Measurements from ENCODE around the gene WDHD1.
A peak's percentile ranks its signal among the peaks of the same experiment; 100 is the strongest.
"Not testable (repeated sequence)": the region's sequence is repeated elsewhere in the genome, so short reads cannot be mapped to it uniquely, and the experiment has no call there.

Gene WDHD1

DNA sequence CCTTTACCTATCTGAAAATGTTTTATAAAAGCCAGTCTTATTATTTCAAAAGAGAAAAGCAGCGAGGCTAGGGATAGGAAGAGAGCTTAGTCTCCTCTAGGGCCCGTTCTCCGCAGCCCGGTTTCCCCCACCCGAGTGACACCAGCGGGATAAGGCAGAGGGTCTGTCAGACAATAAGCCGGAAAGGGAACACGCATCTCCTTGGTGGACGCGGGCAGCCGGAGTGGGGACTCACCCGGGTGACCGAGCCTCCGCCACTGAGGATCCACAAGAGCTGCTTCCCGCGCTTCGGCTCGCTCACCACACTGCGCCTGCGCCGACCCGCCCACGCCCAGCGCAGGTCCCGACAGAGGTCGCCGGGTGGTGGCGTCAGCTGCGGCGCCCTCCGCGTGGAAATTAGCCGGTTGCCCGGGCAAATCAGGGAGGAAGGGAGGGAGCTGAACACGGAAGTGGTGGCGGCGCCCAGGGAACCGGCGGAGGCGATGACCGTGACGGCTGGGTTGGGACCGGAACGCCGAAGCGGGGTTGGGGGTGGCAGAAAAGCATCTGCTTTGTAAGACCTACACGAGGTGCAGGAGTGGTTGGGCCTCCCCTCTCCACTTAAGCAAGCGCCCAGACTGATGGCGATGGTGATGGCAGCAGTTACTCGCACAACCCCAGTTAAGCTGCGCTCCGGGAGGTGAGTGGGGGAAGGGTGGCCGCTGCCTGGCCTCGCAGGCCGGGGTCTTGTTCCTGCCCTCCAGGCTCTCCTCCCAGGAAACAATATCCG is at the start of gene WDHD1, which contains the start of gene SOCS4:
WDHD1 (minus strand) TSS at position 307 of the 769 bp plus-strand sequence. CDS start 312 bp downstream, outside the sequence.
SOCS4 (plus strand) TSS at position 444 of the 769 bp plus-strand sequence. CDS start 15,806 bp downstream, outside the sequence.
- Mint-ChIP-seq H3K36me3 (peaks cover 11 to 20% of the 10 kb centered on the region in 2 donors), H3K9me3 (no peaks in the 10 kb centered on the region), H3K4me1 (peaks cover 23 to 48% of the 10 kb centered on the region in 2 donors), H3K4me3 (peak within 1 kb of the TSS; percentile 94 to 98), H3K27ac (peak within 1 kb of the TSS; percentile 99), H3K27me3 (no peaks in the 10 kb centered on the region)
- DNase-seq (peak; percentile 95), ATAC-seq (replicated peaks) (peak; percentile 93 to 95)

DNA sequence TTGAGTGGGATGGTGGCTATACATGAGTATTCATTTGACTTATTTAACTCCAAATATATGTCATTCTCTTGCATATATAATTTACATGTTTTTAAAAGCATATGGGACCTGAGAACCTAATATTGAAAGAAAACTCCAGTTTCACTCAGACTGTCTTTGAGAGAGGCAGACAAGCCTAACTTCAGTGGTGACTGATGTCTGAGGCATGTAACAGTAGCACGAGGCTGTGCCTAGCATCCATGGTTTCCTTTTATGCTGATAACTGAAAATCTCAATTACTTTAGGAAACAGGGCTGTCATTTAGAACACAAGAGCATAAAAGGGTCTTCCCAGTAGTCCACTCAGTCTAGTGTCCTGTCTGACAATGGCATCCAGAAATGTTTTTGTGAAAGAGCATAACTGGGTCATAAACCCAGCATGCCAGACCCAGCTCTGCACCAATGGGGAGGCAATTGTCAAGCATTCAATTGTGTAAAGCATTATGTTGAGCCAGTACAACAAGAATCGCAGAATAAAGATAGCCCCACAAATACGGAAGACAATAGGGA is 48.8 kb upstream of the WDHD1 start:
- peaks cover 33 to 38% of the 10 kb centered on the region in 2 donors for H3K4me1 Mint-ChIP-seq
- no peaks in the 10 kb centered on the region for H3K27me3 Mint-ChIP-seq
- H3K27ac Mint-ChIP-seq, result no peak overlapping the region
- DNase-seq, result no peak
- H3K4me3 Mint-ChIP-seq, result no peak overlapping the region
- peaks cover 5 to 9% of the 10 kb centered on the region in 2 donors for H3K36me3 Mint-ChIP-seq
- ATAC-seq (replicated peaks), result no peak
- no peaks in the 10 kb centered on the region for H3K9me3 Mint-ChIP-seq

DNA sequence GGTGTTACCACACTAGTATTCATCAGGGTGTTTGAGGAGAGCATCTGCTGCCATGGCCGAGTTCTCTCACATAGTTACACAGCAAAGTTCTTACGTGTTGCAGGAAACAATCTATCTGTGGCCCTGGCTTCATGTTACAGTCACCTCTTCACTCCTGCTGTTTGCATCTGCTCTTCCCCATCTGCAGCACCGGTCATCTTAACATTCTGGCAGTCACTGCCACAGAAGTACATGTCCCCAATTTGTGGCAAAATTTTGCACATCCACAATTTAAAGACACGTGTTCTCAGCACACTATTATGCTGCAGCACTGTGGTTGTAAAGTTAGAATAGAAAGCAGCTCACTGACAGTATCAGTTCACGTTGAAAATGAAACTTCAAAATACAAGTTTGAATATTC is 47.8 kb upstream of the WDHD1 start:
- Mint-ChIP-seq H3K4me1 (peaks cover 34 to 43% of the 10 kb centered on the region in 2 donors), H3K27me3 (no peaks in the 10 kb centered on the region), H3K27ac (peak overlapping the region; percentile 44), H3K36me3 (peaks cover 6 to 15% of the 10 kb centered on the region in 2 donors), H3K4me3 (peak overlapping the region; percentile 54 to 67), H3K9me3 (no peaks in the 10 kb centered on the region)
- no peak for DNase-seq
- peak; percentile 8 to 26 for ATAC-seq (replicated peaks)

DNA sequence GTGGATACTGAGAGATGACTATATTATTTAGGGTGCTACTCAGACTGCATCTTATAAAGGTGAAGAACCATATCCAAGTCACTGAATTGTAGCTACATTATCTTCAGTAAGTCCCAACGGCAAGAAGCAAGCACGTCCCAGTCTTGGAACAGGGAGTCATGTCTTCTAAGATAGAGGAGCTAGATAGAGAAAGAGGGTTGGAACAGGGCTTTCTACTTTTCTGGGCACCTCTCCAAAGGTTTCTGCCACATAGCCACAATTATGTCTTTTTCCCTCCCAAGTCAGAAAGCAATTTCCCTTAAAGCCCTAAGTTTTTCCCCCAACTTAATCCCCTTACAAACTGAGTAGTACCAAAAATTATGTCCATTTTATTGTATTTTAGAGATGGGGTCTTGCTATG is 47.0 kb upstream of the WDHD1 start:
- peaks cover 34 to 43% of the 10 kb centered on the region in 2 donors for H3K4me1 Mint-ChIP-seq
- no peak overlapping the region for H3K4me3 Mint-ChIP-seq
- no peaks in the 10 kb centered on the region for H3K9me3 Mint-ChIP-seq
- ATAC-seq (replicated peaks), result no peak
- H3K27ac Mint-ChIP-seq, result peak overlapping the region; percentile 44
- no peak for DNase-seq
- H3K27me3 Mint-ChIP-seq, result no peaks in the 10 kb centered on the region
- peaks cover 8 to 17% of the 10 kb centered on the region in 2 donors for H3K36me3 Mint-ChIP-seq

GRCh38 chr14:55071870-55072640 is 45.2 kb upstream of the WDHD1 start:
- Mint-ChIP-seq H3K4me3 (peak overlapping the region; percentile 68 to 72), H3K36me3 (peaks cover 14 to 30% of the 10 kb centered on the region in 2 donors), H3K27me3 (no peaks in the 10 kb centered on the region), H3K27ac (peak overlapping the region; percentile 97), H3K4me1 (peaks cover 37 to 49% of the 10 kb centered on the region in 2 donors), H3K9me3 (no peaks in the 10 kb centered on the region)
- ATAC-seq (replicated peaks) (peak; percentile 83 to 85), DNase-seq (peak; percentile 77)

- H3K36me3 Mint-ChIP-seq, result peaks cover 19 to 38% of the 10 kb centered on the region in 2 donors
- no peaks in the 10 kb centered on the region for H3K9me3 Mint-ChIP-seq
- DNase-seq (no peak), ATAC-seq (replicated peaks) (peak in 1 of 2 donors; percentile 8)
- H3K4me1 Mint-ChIP-seq, result peaks cover 42 to 59% of the 10 kb centered on the region in 2 donors
- H3K4me3 Mint-ChIP-seq, result peak overlapping the region; percentile 68 to 72
- no peaks in the 10 kb centered on the region for H3K27me3 Mint-ChIP-seq
- peak overlapping the region; percentile 97 for H3K27ac Mint-ChIP-seq
These were observed 44.1 kb upstream of the WDHD1 start for GRCh38 chr14:55070981-55071411.

DNA sequence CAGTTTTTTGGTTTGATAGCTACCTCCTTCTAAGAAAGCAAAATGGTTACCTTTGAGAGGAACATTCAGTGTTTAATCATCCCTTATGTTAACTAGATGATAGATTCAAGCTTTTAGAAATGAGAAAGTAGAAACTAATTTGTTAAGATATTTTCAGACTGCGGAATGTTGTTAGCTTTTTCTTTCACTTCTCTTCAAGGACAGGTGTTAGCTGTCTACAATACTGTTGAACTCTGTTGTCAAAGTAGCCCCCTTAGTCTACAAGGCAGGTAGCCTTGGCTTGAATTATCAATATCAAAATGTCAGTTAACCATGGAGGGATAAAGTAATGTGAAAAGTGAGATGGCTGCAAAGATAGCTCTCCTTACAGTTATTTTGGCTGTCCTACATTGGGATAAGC is 39.3 kb upstream of the WDHD1 start:
- Mint-ChIP-seq H3K27me3 (no peaks in the 10 kb centered on the region), H3K36me3 (peaks cover 41 to 57% of the 10 kb centered on the region in 2 donors), H3K4me3 (no peak overlapping the region), H3K27ac (peak overlapping the region; percentile 37), H3K9me3 (no peaks in the 10 kb centered on the region), H3K4me1 (peaks cover 27 to 49% of the 10 kb centered on the region in 2 donors)
- DNase-seq (no peak), ATAC-seq (replicated peaks) (no peak)

DNA sequence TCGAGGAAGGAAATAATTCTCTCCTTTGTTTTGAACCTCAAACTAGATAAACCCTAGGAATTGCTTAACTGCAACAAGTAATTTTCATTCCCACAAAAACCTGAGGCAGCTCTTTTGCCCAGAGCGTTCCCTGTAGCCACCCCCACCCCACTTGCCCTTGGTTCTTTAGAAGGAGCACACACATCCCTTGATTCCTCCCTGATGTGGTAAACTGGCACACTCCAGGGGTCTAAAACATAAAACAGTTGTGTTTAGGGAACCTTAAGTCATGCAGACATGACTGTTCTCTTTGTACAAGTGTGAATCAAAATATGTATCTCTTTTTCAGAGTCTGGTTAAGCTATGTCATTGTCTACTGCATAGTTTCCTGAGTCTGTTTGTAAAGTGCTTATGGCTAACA is 38.5 kb upstream of the WDHD1 start:
- Mint-ChIP-seq H3K27me3 (no peaks in the 10 kb centered on the region), H3K36me3 (peaks cover 42 to 57% of the 10 kb centered on the region in 2 donors), H3K9me3 (no peaks in the 10 kb centered on the region), H3K4me1 (peaks cover 21 to 49% of the 10 kb centered on the region in 2 donors), H3K27ac (peak overlapping the region; percentile 84), H3K4me3 (no peak overlapping the region)
- ATAC-seq (replicated peaks), result no peak
- DNase-seq, result no peak

GRCh38 chr14:55064896-55065295 is 38.0 kb upstream of the WDHD1 start:
- not testable (repeated sequence) for ATAC-seq (replicated peaks); H3K4me3 Mint-ChIP-seq; DNase-seq; H3K27me3 Mint-ChIP-seq; H3K9me3 Mint-ChIP-seq
- Mint-ChIP-seq H3K4me1 (peaks cover 21 to 49% of the 10 kb centered on the region in 2 donors), H3K27ac (peak overlapping the region; percentile 25), H3K36me3 (peaks cover 43 to 58% of the 10 kb centered on the region in 2 donors)

DNA sequence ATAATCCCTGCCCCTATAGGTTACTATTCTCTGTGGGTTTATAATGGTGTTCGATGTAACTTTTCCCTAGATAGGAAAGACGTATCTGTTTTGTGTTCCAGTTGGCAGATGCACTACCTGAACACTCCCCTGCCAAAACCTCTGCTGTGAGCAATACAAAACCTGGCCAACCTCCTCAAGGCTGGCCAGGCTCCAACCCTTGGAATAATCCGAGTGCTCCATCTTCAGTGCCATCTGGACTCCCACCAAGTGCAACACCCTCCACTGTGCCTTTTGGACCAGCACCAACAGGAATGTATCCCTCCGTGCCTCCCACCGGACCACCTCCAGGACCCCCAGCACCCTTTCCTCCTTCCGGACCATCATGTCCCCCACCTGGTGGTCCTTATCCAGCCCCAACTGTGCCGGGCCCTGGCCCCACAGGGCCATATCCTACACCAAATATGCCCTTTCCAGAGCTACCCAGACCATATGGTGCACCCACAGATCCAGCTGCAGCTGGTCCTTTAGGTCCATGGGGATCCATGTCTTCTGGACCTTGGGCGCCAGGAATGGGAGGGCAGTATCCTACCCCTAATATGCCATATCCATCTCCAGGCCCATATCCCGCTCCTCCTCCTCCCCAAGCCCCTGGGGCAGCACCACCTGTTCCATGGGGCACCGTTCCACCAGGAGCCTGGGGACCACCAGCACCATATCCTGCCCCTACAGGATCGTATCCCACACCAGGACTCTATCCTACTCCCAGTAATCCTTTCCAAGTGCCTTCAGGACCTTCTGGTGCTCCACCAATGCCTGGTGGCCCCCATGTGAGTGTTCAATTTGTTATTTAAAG is 35.8 kb upstream of the WDHD1 start:
- no peaks in the 10 kb centered on the region for H3K27me3 Mint-ChIP-seq
- H3K9me3 Mint-ChIP-seq, result no peaks in the 10 kb centered on the region
- H3K4me3 Mint-ChIP-seq, result no peak overlapping the region
- H3K4me1 Mint-ChIP-seq, result peaks cover 21 to 64% of the 10 kb centered on the region in 2 donors
- peaks cover 52 to 61% of the 10 kb centered on the region in 2 donors for H3K36me3 Mint-ChIP-seq
- no peak for ATAC-seq (replicated peaks)
- H3K27ac Mint-ChIP-seq, result peak overlapping the region; percentile 84
- DNase-seq, result no peak

GRCh38 chr14:55059333-55059732 is 32.4 kb upstream of the WDHD1 start:
- ATAC-seq (replicated peaks), result no peak
- no peaks in the 10 kb centered on the region for H3K27me3 Mint-ChIP-seq
- DNase-seq, result no peak
- no peaks in the 10 kb centered on the region for H3K9me3 Mint-ChIP-seq
- H3K27ac Mint-ChIP-seq, result no peak overlapping the region
- H3K4me1 Mint-ChIP-seq, result peaks cover 12 to 42% of the 10 kb centered on the region in 2 donors
- H3K4me3 Mint-ChIP-seq, result no peak overlapping the region
- peaks cover 38 to 44% of the 10 kb centered on the region in 2 donors for H3K36me3 Mint-ChIP-seq

- H3K4me1 Mint-ChIP-seq, result peaks cover 17 to 50% of the 10 kb centered on the region in 2 donors
- no peak for ATAC-seq (replicated peaks)
- H3K36me3 Mint-ChIP-seq, result peaks cover 40 to 51% of the 10 kb centered on the region in 2 donors
- no peaks in the 10 kb centered on the region for H3K9me3 Mint-ChIP-seq
- H3K4me3 Mint-ChIP-seq, result no peak overlapping the region
- no peak for DNase-seq
- no peaks in the 10 kb centered on the region for H3K27me3 Mint-ChIP-seq
- peak overlapping the region; percentile 42 for H3K27ac Mint-ChIP-seq
These were observed 31.0 kb upstream of the WDHD1 start for GRCh38 chr14:55057919-55058318.

GRCh38 chr14:55054098-55054497 is 27.2 kb upstream of the WDHD1 start:
- H3K4me3 Mint-ChIP-seq, result peak overlapping the region in 1 of 2 donors; percentile 16
- H3K9me3 Mint-ChIP-seq, result no peaks in the 10 kb centered on the region
- H3K4me1 Mint-ChIP-seq, result peaks cover 16 to 40% of the 10 kb centered on the region in 2 donors
- no peaks in the 10 kb centered on the region for H3K27me3 Mint-ChIP-seq
- peak overlapping the region; percentile 1 for H3K27ac Mint-ChIP-seq
- peaks cover 15 to 23% of the 10 kb centered on the region in 2 donors for H3K36me3 Mint-ChIP-seq
- ATAC-seq (replicated peaks) (no peak), DNase-seq (no peak)

All from stimulated activated naive B cell treated with anti-CD40 and anti-IgM and Interleukin-4, amounts not matched to agents 10 μg/mL and 1 μg/mL and 100 μg/mL, for 72 hours (primary cell).